ENCODE data around the gene GLYATL1B. TPM values are rescaled to one million over a fixed set of nuclear protein-coding genes. Genes with fewer than 3 reads are reported as not detected.

GLYATL1B gene
- total and polyA plus RNA-seq, 3 experiments from 2014 or later = not detected

GRCh38 chr11:59142530-59143507 is 56.7 kb downstream of the GLYATL1B start, which contains the start of gene FAM111A:
TSS of gene FAM111A (plus strand) at chr11:59142856. CDS start at chr11:59148873, 6,017 bp downstream.
- peaks cover 30% of the 10 kb centered on the region for H3K4me1 ChIP-seq (ENCODE audit: insufficient read depth, low read length)
- DNase-seq = peak; percentile 85 to 93 (median 90)
- ChIA-PET CTCF (interaction anchor here (1.2 to 1.8 kb wide), 3 partner anchors 15 to 90 kb away, joined by 3 to 13 read pairs (median 8); no protein-coding TSS in a partner anchor), POLR2A (interaction anchor here (1.0 to 1.2 kb wide), 3 partner anchors 30 to 565 kb away, joined by 3 to 4 read pairs (median 3); partner anchors contain the start of gene DTX4)
- H3K4me3 ChIP-seq (ENCODE audit: low read length) = peak within 1 kb of the TSS; percentile 89
- H3K27me3 Mint-ChIP-seq = no peaks in the 10 kb centered on the region
- H3K9me3 ChIP-seq (ENCODE audit: low read length) = no peaks in the 10 kb centered on the region
- peak within 1 kb of the TSS; percentile 89 for H3K27ac ChIP-seq (ENCODE audit: low read depth, low read length)
- no peaks in the 10 kb centered on the region for H3K27me3 ChIP-seq (ENCODE audit: insufficient read depth, low read length, poor library complexity, severe bottlenecking)
- no peaks in the 10 kb centered on the region for H3K9me3 Mint-ChIP-seq
- no peaks in the 10 kb centered on the region for H3K36me3 ChIP-seq (ENCODE audit: insufficient read depth, low read length)
- peak within 1 kb of the TSS; percentile 95 to 99 (median 97) for H3K4me3 Mint-ChIP-seq
- peaks cover 0 to 46% (median 7%) of the 10 kb centered on the region in 3 donors for H3K36me3 Mint-ChIP-seq
- peaks cover 44 to 67% (median 63%) of the 10 kb centered on the region in 3 donors for H3K4me1 Mint-ChIP-seq
- H3K27ac Mint-ChIP-seq = peak within 1 kb of the TSS; percentile 92 to 99 (median 96)

DNA sequence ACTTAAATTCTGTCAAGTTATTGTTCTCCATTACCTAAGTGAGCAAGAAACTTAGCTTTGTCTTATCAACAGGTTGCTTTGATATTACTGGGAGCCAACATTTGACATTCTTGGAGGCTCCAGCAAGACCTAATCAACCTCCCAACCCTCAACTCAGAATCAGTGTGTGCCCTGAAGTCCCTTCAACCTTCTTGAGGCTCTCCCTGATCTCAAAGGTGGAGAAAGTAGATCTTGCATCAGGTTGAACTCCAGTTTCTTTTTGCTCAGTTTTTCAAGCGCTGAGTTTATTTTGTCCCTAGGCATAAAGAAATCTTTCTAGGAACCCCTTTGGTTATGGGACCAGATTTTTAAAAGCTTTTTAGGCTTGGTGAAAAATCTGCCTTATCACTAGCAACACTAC is 58.0 kb downstream of the GLYATL1B start:
- Mint-ChIP-seq H3K27me3 (no peaks in the 10 kb centered on the region), H3K4me1 (peaks cover 47 to 80% (median 73%) of the 10 kb centered on the region in 3 donors), H3K9me3 (no peaks in the 10 kb centered on the region), H3K27ac (peak overlapping the region; percentile 92 to 99 (median 96)), H3K36me3 (peaks cover 4 to 49% (median 7%) of the 10 kb centered on the region in 3 donors), H3K4me3 (peak overlapping the region; percentile 95 to 99 (median 97))
- ChIA-PET POLR2A (interaction anchor here (0.6 kb wide), 2 partner anchors 163 to 571 kb away, joined by 3 read pairs; no protein-coding TSS in a partner anchor), CTCF (interaction anchor here (0.8 to 3.1 kb wide), 7 partner anchors 8 to 427 kb away, joined by 3 to 31 read pairs (median 3); partner anchors contain the start of gene DTX4)
- no peak for DNase-seq
- Histone ChIP-seq H3K9me3 (ENCODE audit: low read length) (no peaks in the 10 kb centered on the region), H3K4me1 (ENCODE audit: insufficient read depth, low read length) (peaks cover 30% of the 10 kb centered on the region), H3K36me3 (ENCODE audit: insufficient read depth, low read length) (no peaks in the 10 kb centered on the region), H3K27ac (ENCODE audit: low read depth, low read length) (peak overlapping the region; percentile 25), H3K27me3 (ENCODE audit: insufficient read depth, low read length, poor library complexity, severe bottlenecking) (no peaks in the 10 kb centered on the region), H3K4me3 (ENCODE audit: low read length) (peak overlapping the region; percentile 89)

Other genes starting within 250 kb of the GLYATL1B start
- gene GLYATL2, start 241.6 kb upstream of the GLYATL1B start, total RNA-seq = not detected
- not detected for gene GLYATL2, start 241.6 kb upstream of the GLYATL1B start, polyA plus RNA-seq
- gene GLYATL1, start 146.8 kb upstream of the GLYATL1B start, total RNA-seq = not detected
- not detected for gene GLYATL1, start 146.8 kb upstream of the GLYATL1B start, polyA plus RNA-seq
- gene FAM111B, start 20.9 kb downstream of the GLYATL1B start, total RNA-seq = 10 to 100 TPM; 40.9 to 46.5 TPM
- gene FAM111B, start 20.9 kb downstream of the GLYATL1B start, polyA plus RNA-seq = 0.12 TPM
- gene FAM111A, start 56.5 kb downstream of the GLYATL1B start, total RNA-seq = 10 to 100 TPM; 71.1 to 73.5 TPM
- 31.7 TPM for gene FAM111A, start 56.5 kb downstream of the GLYATL1B start, polyA plus RNA-seq
- under 1 TPM; 0.24 to 0.38 TPM for gene DTX4, start 85.8 kb downstream of the GLYATL1B start, total RNA-seq
- 0.98 TPM for gene DTX4, start 85.8 kb downstream of the GLYATL1B start, polyA plus RNA-seq
- gene MPEG1, start 126.6 kb downstream of the GLYATL1B start, total RNA-seq = 1 to 10 TPM; 1.2 to 1.5 TPM
- not detected for gene MPEG1, start 126.6 kb downstream of the GLYATL1B start, polyA plus RNA-seq